ENCODE measurements around the gene PTN. TPM values are rescaled to one million over a fixed set of nuclear protein-coding genes. Genes with fewer than 3 reads are reported as not detected.

Gene PTN
- total and polyA plus RNA-seq, 10 of the 15 experiments (the other 5 are each of a cell fraction or from before 2014, with no cell fraction given): 0.09 to 1.2 (median 0.13) TPM; not detected in 7

GRCh38 chr7:137316648-137317353, 26.7 kb downstream of the PTN start (continued):
- no peak for TF ChIP-seq FOXK2 (IDR thresholded peaks at IDR 0.05)
- no peak for TF ChIP-seq POLR2AphosphoS5 (IDR thresholded peaks at IDR 0.05; ENCODE audit: low read length)
- TF ChIP-seq LARP7 (IDR thresholded peaks at IDR 0.05): no peak
- TF ChIP-seq TBL1XR1 (IDR thresholded peaks at IDR 0.05; ENCODE audit: low read depth, low read length): no peak
- TF ChIP-seq CBFB (IDR thresholded peaks at IDR 0.05; ENCODE audit: low read depth): no peak
- TF ChIP-seq FOXM1 (IDR thresholded peaks at IDR 0.05; ENCODE audit: low read depth, low read length): no peak
- TF ChIP-seq, protein P1, sequence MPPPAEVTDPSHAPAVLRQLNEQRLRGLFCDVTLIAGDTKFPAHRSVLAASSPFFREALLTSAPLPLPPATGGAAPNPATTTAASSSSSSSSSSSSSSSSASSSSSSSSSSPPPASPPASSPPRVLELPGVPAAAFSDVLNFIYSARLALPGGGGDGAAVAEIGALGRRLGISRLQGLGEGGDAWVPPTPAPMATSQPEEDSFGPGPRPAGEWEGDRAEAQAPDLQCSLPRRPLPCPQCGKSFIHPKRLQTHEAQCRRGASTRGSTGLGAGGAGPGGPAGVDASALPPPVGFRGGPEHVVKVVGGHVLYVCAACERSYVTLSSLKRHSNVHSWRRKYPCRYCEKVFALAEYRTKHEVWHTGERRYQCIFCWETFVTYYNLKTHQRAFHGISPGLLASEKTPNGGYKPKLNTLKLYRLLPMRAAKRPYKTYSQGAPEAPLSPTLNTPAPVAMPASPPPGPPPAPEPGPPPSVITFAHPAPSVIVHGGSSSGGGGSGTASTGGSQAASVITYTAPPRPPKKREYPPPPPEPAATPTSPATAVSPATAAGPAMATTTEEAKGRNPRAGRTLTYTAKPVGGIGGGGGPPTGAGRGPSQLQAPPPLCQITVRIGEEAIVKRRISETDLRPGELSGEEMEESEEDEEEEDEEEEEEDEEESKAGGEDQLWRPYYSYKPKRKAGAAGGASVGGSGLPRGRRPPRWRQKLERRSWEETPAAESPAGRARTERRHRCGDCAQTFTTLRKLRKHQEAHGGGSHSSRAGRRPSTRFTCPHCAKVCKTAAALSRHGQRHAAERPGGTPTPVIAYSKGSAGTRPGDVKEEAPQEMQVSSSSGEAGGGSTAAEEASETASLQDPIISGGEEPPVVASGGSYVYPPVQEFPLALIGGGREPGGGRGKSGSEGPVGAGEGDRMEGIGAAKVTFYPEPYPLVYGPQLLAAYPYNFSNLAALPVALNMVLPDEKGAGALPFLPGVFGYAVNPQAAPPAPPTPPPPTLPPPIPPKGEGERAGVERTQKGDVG (CRISPR knock-in tag; IDR thresholded peaks at IDR 0.05): no peak

- no peak for ATAC-seq
- in situ Hi-C loops (cut with MboI) (no loop called here), intact Hi-C loops (cut with micrococcal nuclease; ENCODE audit: unreplicated experiment) (no loop called here)
- ChIA-PET SMC1A (ENCODE audit: uncharacterized antibody, unreplicated experiment) (interaction anchor here (0.8 kb wide), 1 partner anchor 12 kb away, joined by 3 read pairs; no protein-coding TSS in a partner anchor), POLR2A (no interaction called here), CTCF (no interaction called here), RAD21 (ENCODE audit: unreplicated experiment) (no interaction called here)
- no peak overlapping the region for H3K9ac ChIP-seq (ENCODE audit: control insufficient read depth, insufficient read depth, low read length)
- no peaks in the 10 kb centered on the region for H3K79me2 ChIP-seq (ENCODE audit: control insufficient read depth, insufficient read depth, low read length)
- no peaks in the 10 kb centered on the region for H4K20me1 ChIP-seq (ENCODE audit: control insufficient read depth, insufficient read depth)
- BruUV-seq (replicated peaks): no TSS peak
- no peak overlapping the region for H2AFZ ChIP-seq (ENCODE audit: control insufficient read depth, low read depth, low read length)
- DNase-seq (ENCODE audit: low read depth, low spot score): no peak
- no peak overlapping the region for H3K4me2 ChIP-seq (ENCODE audit: control insufficient read depth, insufficient read depth)
- H3K36me3 ChIP-seq (ENCODE audit: control insufficient read depth in 2 of 2, insufficient read depth in 2 of 2, low read length in 1 of 2): no peaks in the 10 kb centered on the region
- H3K27me3 ChIP-seq (replicated peaks in 1 of 2; ENCODE audit: control insufficient read depth in 2 of 2, insufficient read depth in 2 of 2, low read length in 1 of 2): no peaks in the 10 kb centered on the region; a peak in 1 of 4 replicates
- no peak overlapping the region for H3K27ac ChIP-seq (ENCODE audit: control insufficient read depth, insufficient read depth)
- no peaks in the 10 kb centered on the region for H3K4me1 ChIP-seq (ENCODE audit: control insufficient read depth, insufficient read depth, low read length)
- no peak for FAIRE-seq
- WGBS (ENCODE audit: insufficient coverage, insufficient replicate concordance, low lambda C conversion rate, missing lambda C conversion rate): 31% methylated on average over 4 of the region's 4 CpGs
- no peaks in the 10 kb centered on the region for H3K9me3 ChIP-seq (replicated peaks; ENCODE audit: control insufficient read depth, insufficient read depth, low read length)
- no peak overlapping the region for H3K4me3 ChIP-seq
- TF ChIP-seq NFYA (IDR thresholded peaks at IDR 0.05; ENCODE audit: borderline replicate concordance, low read depth, low read length) (no peak), ZSCAN29 (IDR thresholded peaks at IDR 0.05) (no peak), NBN (IDR thresholded peaks at IDR 0.05) (no peak), EZH2 (IDR thresholded peaks at IDR 0.05; ENCODE audit: borderline replicate concordance, control insufficient read depth, low read depth, low read length) (no peak), FOS (IDR thresholded peaks at IDR 0.05; ENCODE audit: borderline replicate concordance, extremely low read depth, insufficient read length) (no peak), FOXM1 (IDR thresholded peaks at IDR 0.05; ENCODE audit: low read depth, low read length) (no peak), SUZ12 (IDR thresholded peaks at IDR 0.05; ENCODE audit: unreplicated experiment) (no peak)
- TF ChIP-seq, protein P2, sequence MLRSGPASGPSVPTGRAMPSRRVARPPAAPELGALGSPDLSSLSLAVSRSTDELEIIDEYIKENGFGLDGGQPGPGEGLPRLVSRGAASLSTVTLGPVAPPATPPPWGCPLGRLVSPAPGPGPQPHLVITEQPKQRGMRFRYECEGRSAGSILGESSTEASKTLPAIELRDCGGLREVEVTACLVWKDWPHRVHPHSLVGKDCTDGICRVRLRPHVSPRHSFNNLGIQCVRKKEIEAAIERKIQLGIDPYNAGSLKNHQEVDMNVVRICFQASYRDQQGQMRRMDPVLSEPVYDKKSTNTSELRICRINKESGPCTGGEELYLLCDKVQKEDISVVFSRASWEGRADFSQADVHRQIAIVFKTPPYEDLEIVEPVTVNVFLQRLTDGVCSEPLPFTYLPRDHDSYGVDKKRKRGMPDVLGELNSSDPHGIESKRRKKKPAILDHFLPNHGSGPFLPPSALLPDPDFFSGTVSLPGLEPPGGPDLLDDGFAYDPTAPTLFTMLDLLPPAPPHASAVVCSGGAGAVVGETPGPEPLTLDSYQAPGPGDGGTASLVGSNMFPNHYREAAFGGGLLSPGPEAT (IDR thresholded peaks at IDR 0.05; ENCODE audit: low read depth): no peak
- TF ChIP-seq, protein P1 (CRISPR knock-in tag; IDR thresholded peaks at IDR 0.05): no peak
Measured at GRCh38 chr7:137313201-137313600, 30.3 kb downstream of the PTN start.
